Progenitor cell of endocrine pancreas (in vitro differentiated cells): Measurements from ENCODE around the gene GRAMD4. TPM values are rescaled to one million over a fixed set of nuclear protein-coding genes. Genes with fewer than 3 reads are reported as not detected.

Experiments
- DNase-seq: peaks from one replicate; pipeline ENCODE4 v3.0.0; 2021; ENCODE audit warnings: low spot score; ENCODE audit not compliant: unreplicated experiment
- H3K27ac Mint-ChIP-seq: 2 replicates; pipeline ENCODE4 v1.8.0; 2021; ENCODE audit warnings: mild to moderate bottlenecking, moderate library complexity, mixed read lengths
- H3K27me3 Mint-ChIP-seq: 2 replicates; pipeline ENCODE4 v1.8.0; 2021; ENCODE audit warnings: mixed read lengths
- H3K36me3 Mint-ChIP-seq: 2 replicates; pipeline ENCODE4 v1.8.0; 2022; ENCODE audit warnings: mixed read lengths; ENCODE audit not compliant: insufficient read depth
- H3K4me1 Mint-ChIP-seq: 2 replicates; pipeline ENCODE4 v1.8.0; 2021; ENCODE audit warnings: low read depth, mixed read lengths
- H3K4me3 Mint-ChIP-seq: 2 replicates; pipeline ENCODE4 v1.8.0; 2021; ENCODE audit warnings: low read depth, mild to moderate bottlenecking, moderate library complexity, mixed read lengths
- H3K9me3 Mint-ChIP-seq: 2 replicates; pipeline ENCODE4 v1.8.0; 2021; ENCODE audit warnings: low read depth, mixed read lengths
- total RNA-seq: library from RNA; stranded (reverse); gene quantifications from 2 replicates; pipeline ENCODE4 v1.2.1, GENCODE V29; 2021
- TF ChIP-seq, protein P1 (sequence below): fragments of 200-600 bp; sonication (generic); IDR thresholded peaks from one replicate; pipeline ENCODE4 v1.5.0; 2021; ENCODE audit warnings: antibody characterized with exemption, mild to moderate bottlenecking; ENCODE audit not compliant: unreplicated experiment

Gene GRAMD4
- total RNA-seq, 1 donor from 2014 or later, result 68.8 TPM

DNA sequence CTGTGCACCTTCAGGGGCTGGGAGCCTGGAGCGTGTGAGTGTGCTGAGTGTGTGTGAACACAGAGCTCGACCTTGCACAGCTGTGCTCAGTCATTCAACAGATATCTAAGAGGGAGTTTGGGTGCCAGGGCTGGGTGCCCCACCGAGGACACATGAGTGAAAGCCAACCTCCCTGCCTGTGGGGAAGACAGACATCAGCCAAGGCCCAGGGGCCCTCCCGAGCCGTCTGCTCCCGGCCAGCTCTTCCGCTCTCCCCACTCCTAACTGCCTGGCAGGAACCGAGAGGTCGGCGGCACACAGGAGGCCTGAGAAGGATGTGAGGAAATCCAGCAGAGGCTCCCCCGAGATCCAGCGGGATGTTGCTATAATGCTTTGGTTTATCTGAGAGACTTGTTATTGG is 85.9 kb downstream of the GRAMD4 start:
- Mint-ChIP-seq H3K9me3 (no peaks in the 10 kb centered on the region), H3K27ac (no peak overlapping the region), H3K27me3 (peaks cover 6% of the 10 kb centered on the region), H3K4me3 (no peak overlapping the region), H3K36me3 (peaks cover 57% of the 10 kb centered on the region), H3K4me1 (peaks cover 12% of the 10 kb centered on the region)
- DNase-seq, result no peak
- TF ChIP-seq, protein P1, sequence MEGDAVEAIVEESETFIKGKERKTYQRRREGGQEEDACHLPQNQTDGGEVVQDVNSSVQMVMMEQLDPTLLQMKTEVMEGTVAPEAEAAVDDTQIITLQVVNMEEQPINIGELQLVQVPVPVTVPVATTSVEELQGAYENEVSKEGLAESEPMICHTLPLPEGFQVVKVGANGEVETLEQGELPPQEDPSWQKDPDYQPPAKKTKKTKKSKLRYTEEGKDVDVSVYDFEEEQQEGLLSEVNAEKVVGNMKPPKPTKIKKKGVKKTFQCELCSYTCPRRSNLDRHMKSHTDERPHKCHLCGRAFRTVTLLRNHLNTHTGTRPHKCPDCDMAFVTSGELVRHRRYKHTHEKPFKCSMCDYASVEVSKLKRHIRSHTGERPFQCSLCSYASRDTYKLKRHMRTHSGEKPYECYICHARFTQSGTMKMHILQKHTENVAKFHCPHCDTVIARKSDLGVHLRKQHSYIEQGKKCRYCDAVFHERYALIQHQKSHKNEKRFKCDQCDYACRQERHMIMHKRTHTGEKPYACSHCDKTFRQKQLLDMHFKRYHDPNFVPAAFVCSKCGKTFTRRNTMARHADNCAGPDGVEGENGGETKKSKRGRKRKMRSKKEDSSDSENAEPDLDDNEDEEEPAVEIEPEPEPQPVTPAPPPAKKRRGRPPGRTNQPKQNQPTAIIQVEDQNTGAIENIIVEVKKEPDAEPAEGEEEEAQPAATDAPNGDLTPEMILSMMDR, result no peak

DNA sequence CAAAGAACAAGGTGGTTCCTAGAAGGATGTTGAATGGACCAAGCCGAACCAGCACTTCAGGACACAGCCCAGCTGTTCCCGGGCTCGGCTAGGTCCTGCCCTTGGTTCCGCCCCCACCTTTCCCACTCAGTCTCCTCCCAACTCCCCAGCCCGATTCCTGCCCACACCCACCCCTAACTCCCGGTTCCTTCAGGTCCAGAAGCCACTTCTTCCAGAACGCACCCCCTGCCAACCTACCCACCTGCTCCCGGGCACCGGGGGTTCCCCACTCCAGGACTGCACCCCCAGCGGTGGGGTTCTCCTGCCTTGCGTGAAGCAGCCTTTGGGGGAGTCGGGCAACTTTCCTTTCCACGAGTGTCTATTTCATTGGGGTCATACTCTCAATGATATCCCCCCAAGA is 87.1 kb downstream of the GRAMD4 start:
- Mint-ChIP-seq H3K27me3 (peaks cover 6% of the 10 kb centered on the region), H3K9me3 (no peaks in the 10 kb centered on the region), H3K27ac (no peak overlapping the region), H3K4me1 (peaks cover 12% of the 10 kb centered on the region), H3K36me3 (peaks cover 63% of the 10 kb centered on the region), H3K4me3 (no peak overlapping the region)
- DNase-seq, result no peak
- TF ChIP-seq, protein P1, result no peak

DNA sequence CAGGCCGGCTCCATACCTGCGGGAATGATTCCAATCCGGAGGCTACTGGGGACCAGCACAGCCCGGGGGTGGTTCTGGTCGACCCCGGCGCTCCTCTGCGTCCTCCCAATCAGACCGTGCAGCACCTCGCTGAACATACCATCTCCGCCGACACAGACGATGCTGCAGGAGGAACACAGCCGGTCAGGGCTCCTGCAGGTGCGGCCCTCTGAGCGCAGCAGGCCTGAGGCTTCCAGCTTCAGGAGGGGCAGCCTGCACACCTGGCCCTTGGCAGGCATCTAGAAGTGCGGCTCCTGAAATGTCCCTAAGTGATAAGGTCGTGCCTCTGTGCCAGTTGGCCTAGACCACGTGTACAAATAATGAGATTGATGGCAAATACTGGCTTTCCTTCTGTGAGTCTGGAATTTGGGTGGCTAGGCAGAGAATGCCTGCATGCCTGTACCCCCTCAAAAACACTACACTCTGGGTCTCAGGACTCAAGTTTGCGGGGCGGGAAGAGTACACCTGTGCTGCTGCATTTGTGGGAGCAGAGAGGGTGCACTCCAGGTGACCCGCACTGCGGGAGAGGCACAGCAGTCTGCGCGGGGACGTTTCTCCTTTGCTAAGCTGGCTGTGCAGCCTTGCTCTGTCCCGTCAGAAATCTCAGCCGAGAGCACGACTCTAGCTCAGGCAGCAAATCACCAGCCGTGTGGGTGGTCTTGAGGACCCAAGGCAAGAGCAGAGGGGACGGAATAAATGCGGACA is 87.8 kb downstream of the GRAMD4 start:
- H3K9me3 Mint-ChIP-seq, result no peaks in the 10 kb centered on the region
- TF ChIP-seq, protein P1, result no peak
- no peak overlapping the region for H3K4me3 Mint-ChIP-seq
- peaks cover 6% of the 10 kb centered on the region for H3K27me3 Mint-ChIP-seq
- H3K36me3 Mint-ChIP-seq, result peaks cover 62% of the 10 kb centered on the region
- peaks cover 12% of the 10 kb centered on the region for H3K4me1 Mint-ChIP-seq
- no peak for DNase-seq
- no peak overlapping the region for H3K27ac Mint-ChIP-seq

DNA sequence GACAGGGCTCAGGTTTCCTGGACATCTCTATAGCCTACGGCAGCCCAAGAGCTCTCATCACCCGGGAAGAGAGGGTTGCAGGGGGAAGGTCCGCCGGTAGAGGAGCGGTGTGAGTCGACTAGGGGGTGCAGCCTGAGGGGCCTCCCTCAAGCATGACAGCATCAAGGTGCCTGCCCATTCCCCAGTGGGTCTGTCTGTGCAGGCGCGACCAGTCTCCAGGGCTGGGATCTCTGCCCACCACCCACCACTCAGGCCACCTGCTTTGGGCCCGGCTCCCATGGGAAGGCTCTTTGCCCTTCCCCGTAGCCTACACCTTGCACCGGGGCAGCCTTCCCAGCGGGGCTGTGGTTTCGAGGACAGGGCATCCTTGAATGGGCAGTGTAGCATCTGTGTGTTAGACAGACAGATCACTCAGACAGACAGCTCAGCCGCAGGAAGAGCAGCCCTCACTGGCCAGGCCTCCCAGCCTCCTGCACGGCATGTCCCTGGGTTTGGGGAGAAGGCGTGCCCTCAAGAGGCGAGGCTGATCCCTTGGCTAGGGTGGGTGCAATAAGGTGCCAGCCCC is 88.7 kb downstream of the GRAMD4 start:
- H3K36me3 Mint-ChIP-seq, result peaks cover 64% of the 10 kb centered on the region
- peaks cover 6% of the 10 kb centered on the region for H3K27me3 Mint-ChIP-seq
- DNase-seq, result no peak
- TF ChIP-seq, protein P1, result no peak
- H3K4me3 Mint-ChIP-seq, result no peak overlapping the region
- H3K9me3 Mint-ChIP-seq, result no peaks in the 10 kb centered on the region
- H3K27ac Mint-ChIP-seq, result no peak overlapping the region
- H3K4me1 Mint-ChIP-seq, result peaks cover 12% of the 10 kb centered on the region

DNA sequence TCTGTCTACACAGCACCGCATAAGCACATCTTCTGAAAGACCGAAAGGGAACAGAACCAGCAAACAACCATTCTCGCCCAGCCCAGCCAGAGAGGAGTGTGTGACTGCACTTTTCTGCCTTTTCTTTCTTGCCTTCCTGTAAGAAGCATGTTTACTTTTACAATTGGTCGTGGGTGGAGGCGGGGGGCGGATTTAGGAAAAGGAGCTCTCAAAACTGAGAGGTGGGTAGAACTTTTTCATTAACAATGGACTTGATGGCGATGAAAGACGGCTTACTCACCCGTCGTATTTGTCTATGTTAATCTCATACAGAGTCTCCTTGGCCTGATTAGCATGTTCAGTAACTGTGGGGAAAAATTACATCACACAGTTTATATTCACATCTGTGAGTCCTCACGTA is 90.6 kb downstream of the GRAMD4 start:
- Mint-ChIP-seq H3K4me3 (no peak overlapping the region), H3K27ac (no peak overlapping the region), H3K9me3 (no peaks in the 10 kb centered on the region), H3K4me1 (peaks cover 2% of the 10 kb centered on the region), H3K27me3 (peaks cover 6% of the 10 kb centered on the region), H3K36me3 (peaks cover 61% of the 10 kb centered on the region)
- TF ChIP-seq, protein P1, result no peak
- DNase-seq, result no peak
